GM19372 (cell line): ENCODE data around the gene PRKG2.

Experiments used
- ATAC-seq: cut with Tn5 transposase; IDR thresholded peaks from one replicate; pipeline ENCODE4 v1.9.1; 2021; ENCODE audit warnings: mild to moderate bottlenecking, low read depth, moderate library complexity; ENCODE audit not compliant: unreplicated experiment

Gene PRKG2

GRCh38 chr4:81220271-81220670 lies 5.2 kb upstream of the PRKG2 start:
- no peak for ATAC-seq

GRCh38 chr4:81218206-81218605 lies 3.2 kb upstream of the PRKG2 start:
- ATAC-seq: no peak

DNA sequence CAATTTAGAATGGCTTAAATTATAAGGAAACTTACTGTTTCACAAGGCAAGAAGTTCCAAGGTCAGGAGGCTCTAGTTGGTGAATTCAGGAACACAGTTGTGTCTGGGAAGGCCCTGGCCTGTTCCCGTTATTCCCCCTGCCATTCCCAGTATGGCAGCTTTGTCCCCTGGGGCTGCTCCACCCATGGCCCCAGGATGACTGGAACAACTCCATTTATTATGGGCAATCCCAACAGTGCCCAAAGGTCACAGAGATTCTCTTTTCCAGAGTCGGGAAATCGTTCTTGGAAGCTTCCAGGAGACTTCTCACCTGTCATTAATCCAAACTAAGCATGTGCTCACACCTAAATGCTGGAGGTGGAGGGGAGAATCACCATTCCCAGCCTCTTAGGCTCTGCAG lies 2.8 kb upstream of the PRKG2 start:
- ATAC-seq: no peak

- no peak for ATAC-seq
Measured at GRCh38 chr4:81215931-81216330, 909 bp upstream of the PRKG2 start.

GRCh38 chr4:81214144-81214880 lies 710 bp downstream of the PRKG2 start:
- ATAC-seq: no peak

GRCh38 chr4:81213671-81214070 lies 1.4 kb downstream of the PRKG2 start:
- ATAC-seq: no peak

DNA sequence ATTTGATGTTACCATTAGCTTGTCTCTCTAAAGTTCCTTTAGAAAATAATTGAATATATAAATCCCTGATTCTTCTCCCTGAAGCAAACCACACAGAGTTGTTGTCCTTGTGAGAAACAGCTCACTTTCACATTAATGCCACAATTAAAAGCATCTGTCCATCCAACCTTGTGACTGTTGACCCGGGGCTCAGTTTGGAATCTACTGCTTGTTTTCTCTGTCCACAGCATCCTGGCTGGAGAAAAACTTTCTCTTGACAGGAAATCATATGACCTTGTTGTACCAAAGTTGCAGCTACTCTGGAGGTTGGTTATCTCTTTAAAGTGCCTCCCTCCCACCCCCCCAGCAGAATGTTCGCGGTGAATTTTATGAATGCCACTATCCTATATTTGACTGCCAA lies 3.1 kb downstream of the PRKG2 start:
- no peak for ATAC-seq

DNA sequence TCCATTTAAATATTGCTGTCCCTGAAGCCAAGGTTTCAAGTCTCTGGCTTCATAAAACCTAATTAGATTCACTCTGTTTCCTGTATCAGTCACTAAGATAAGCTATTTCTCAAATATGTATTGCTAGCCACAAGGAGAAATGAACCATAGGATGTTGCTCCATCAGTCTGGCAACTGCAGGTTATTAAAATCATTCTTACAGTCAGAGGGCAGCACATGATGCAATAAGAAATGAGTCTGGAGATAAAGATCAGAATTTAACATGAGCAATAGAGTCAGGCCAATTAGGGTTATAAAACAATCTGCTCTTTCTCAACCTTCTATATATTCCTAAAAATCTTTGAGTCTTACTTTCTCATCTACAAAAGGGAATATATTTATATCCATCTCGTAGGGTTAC lies 7.2 kb downstream of the PRKG2 start:
- ATAC-seq: no peak

DNA sequence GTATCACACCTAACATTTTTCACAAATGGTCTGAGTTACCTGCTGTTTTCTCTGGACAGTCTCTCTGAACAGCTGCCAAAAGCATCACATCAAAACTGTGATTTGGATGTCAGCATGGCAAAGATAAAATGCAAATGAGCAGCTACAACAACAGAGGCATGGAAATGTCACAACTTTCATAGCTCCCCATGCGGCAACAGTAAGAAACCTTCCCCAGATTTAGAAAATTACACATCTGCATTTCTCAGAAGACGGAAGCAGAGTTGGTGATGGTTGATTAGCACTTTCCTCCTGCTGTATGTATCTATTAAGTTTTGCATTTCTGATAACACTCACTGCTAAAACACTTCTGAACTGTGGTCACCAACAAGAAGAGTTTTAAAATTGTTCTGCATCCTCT lies 9.7 kb downstream of the PRKG2 start:
- no peak for ATAC-seq

DNA sequence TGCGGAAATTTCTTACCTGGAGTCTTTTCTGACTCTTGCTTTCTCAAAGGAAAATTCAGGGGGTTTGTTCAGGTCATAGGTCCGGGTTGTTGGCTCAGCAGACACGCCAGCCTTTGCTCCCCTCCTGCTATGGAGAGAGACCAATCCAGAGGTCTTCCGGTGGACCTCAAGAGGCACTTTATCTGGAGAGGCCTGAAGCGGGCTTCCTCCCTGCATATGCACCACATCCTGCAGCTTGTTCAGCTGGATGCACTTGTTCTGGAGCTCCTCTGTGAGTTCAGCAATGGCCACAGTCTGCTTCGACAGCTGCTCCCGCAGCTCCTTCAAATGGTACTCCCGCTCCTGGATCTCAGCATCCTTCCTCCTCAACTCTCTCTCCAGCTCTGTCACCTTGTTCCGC lies 10.5 kb downstream of the PRKG2 start:
- ATAC-seq: no peak

- ATAC-seq: no peak
Measured at GRCh38 chr4:81199831-81200230, 15.2 kb downstream of the PRKG2 start.

DNA sequence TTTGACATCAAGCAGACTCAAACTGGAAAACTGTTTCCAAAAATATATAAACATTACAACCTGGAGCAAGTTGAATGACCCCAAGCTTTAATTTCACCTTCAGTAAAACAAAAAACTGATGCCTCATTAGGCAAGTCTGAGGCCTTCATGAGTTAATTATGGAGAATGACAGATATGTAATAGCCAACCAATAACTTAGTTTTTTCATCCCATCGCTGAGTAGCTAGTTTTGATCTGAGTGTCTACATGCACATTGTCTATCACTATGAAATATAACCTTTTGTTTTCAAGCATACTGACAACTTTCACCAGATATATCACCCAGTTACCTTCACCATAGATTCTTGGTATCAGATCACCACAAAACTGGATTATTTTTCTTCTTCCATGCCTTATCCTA lies 16.4 kb downstream of the PRKG2 start:
- ATAC-seq: no peak

DNA sequence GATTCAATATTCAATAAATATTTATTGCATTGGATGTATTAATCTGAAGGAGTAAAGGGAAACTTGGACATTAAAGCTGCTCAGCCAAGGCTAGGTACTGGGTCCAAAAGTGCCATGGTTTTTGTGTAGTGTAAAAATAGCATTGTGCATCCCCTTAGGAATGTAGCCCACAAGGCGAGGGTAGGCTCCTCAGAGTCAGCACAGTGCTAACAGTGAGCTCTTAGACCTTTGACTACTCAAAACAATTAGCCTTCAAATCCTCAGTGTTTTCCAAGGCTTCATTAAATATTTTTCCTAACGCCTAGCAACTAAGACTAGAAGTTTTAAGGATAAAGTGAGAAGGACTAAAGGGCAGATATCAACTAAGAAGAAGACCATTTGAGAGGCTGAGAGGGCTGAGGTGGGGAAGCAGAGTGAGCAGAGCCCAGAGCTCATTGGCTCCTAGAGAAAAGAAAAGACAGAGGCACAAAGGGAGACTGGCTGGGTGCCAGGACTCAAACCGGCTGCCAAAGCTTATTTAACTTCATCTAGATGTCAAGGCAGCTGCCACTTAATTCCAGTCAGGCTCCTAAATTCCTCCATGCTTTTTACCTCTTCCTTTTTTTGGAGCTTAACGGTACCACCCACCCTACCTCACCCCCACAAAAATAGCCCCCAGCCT lies 17.0 kb downstream of the PRKG2 start:
- ATAC-seq: no peak

- ATAC-seq: no peak
Measured at GRCh38 chr4:81196126-81196650, 18.8 kb downstream of the PRKG2 start.

- ATAC-seq: no peak
Measured at GRCh38 chr4:81195475-81195874, 19.5 kb downstream of the PRKG2 start.

GRCh38 chr4:81194286-81194685 lies 20.7 kb downstream of the PRKG2 start:
- no peak for ATAC-seq

DNA sequence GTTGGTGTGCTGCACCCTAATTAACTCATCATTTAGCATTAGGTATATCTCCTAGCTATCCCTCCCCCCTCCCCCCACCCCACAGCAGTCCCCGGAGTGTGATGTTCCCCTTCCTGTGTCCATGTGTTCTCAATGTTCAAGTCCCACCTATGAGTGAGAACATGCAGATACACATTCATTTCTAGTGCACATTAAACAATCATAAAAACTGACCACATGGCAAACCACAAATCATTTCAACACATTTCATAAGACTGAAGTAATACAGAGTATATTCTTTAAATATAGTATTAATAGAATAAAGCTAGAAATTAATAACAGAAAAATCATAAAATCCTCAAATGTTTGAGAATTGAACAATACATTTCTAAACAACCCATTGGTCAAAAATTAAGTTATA lies 34.1 kb downstream of the PRKG2 start:
- ATAC-seq: no peak

DNA sequence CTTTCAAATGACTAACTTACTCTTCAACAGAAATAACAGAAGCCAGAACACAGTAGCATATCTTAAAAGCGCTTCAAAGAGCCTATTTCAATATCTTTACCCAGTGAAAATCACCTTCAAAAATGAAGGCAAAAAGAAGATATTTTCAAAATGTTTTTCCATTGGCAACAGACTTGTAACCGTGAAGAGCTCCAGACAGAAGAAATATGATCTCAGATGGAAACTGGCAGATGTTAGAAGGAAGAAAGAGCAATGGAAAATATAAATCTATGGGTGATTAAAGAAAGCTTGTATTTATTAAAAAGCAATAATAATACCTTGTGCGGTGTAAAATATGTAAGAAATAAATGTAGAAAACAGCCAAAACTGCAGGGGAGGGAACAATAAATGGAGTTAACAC lies 35.7 kb downstream of the PRKG2 start:
- no peak for ATAC-seq

GRCh38 chr4:81173213-81173612 lies 41.8 kb downstream of the PRKG2 start:
- ATAC-seq: no peak

DNA sequence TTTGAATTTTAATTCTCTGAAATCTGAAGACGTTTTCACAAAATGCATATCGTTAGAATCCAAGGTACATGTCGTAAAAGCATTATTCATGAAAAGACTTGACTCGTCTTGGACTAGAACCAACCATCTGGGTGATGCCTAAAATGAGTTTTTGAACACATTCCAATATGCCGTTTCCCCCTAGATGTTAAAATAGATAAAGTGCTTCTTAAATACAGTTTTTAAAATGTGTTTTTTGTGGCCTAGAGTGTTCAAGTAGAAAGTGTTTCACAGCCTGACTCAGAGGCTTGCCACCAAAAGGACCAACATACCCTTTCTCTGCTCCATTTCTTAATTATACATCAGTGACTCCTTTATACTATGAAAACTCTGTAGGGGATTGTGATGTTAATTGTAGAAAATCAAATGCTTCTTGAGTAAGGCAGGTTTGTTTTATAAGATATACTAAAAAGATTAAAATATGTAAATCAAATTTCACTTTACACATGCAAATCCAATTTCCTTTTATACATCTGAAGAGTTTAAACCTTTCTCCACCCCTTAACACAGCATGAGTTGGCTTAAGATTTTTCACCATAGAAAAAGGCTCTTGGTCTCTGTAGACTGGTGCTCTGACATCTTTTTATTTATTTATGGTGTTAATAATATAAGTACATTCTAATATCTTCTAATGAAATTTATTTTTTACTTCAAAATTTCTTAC lies 48.4 kb downstream of the PRKG2 start:
- no peak for ATAC-seq

DNA sequence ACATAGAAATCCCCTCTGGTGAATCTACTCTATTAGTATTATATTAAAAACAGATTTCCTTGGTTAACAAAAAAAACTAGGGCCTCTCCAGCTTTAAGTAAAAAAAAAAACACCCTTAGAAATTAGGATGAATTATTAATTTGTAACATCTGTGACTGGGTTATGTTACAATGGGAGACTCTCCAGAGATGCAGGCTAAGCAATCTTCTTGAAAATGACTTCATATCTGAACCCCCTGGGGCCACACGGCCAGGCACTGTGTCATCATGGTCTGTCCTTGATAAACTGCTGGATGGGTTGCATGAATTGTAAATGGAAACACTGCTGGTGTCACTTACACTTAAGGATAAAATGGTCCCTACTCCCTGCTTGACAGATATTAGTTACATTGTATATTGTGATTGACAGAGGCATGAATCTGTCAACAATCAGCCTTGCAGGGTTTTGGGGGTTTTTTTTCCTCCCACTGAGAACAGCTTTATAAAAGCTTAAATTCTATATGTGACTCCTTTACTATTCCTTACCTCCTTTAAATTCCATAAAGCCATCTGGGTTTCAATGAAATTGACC lies 49.1 kb downstream of the PRKG2 start:
- no peak for ATAC-seq
